ENCODE data around the gene SCAPER.
"Not testable (repeated sequence)": the region's sequence is repeated elsewhere in the genome, so short reads cannot be mapped to it uniquely, and the experiment has no call there.

The SCAPER gene

DNA sequence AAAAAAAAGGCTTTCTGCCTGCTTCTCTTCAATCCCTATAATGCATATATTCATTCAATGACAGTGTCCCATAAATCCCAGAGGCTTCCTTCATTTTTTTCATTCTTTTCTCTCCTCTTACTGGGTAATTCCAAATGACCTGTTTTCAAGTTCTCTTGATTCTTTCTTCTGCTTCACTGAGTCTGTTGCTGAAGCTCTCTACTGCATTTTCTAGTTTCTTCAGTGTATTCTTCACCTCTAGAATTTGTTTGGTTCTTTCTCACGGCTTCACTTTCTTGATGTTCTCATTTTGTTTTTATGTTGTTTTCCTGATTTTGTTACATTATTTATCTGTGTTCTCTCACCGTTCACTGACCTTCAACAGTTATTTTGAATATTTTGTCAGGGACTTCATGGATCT is 141.6 kb downstream of the SCAPER start:
- no peak for DNase-seq

DNA sequence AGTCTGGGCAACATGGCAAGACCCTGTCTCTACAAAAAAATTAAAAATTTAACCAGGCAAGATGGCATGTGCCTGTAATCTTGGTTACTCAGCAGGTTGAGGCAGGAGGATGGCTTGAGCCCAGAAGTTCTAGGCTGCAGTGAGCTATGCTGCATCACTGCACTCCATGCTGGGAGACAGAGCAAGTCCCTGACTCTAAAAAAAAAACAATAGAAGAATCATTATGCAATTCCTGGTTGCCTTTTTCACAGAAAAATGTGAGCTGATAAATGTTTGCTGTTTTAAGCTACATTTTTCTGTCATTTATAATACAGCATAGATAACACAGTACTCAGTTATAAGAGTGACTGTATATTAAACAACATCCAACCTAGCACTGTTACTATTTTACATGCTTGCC is 148.8 kb downstream of the SCAPER start:
- DNase-seq = no peak

DNA sequence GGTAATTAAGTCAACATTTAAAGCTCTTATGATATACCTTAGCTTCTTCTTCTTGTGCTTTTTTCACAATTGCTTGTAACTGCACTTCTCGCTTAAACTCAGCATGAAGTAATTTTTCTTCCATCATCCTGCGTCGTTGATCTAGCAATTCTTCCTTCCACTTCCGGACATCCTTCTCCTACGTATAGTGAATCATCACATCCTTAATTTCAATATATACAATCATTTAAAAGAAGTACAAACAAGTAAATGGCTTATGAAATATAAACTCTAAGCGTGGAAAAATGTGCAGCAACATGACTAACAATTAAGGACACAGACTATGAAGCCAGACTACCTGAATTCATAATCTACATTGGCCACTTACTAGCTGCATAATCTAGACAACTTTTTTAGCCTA is 151.4 kb downstream of the SCAPER start:
- no peak for DNase-seq

DNA sequence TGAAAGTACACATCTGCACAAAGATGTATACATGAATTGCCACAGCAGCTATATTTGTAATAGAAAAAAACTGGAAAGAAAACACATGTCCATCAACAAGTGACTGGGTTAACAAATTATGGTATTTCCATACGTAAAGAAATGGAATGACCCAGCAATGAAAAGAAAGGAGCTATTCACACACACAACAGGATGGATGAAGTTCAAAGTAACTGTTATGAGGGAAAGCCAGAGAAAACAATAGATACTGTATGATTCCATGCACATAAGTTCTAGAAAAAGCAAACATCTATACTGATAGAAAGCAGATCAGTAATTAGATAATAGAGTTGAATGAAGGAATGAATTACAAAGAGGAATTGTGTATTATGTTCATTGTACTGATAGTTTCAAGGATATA is 152.0 kb downstream of the SCAPER start:
- no peak for DNase-seq

DNA sequence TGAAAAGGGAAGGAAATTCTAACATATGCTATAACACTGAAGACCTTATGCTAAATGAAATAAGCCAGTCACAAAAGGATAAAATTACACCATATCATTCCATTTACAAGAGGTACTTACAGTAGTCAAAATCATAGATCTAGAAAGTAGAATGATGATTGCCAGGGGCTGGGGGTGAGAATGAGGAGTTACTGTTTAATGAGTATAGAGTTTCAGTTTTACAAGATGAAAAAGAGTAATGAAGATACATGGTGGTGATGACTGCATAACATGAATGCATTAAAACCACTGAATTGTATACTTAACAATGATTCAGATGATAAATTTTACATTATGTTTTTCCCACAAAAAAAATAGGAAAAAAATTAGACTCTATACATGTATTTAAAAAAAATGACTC is 152.6 kb downstream of the SCAPER start:
- DNase-seq = peak in 1 of 5 experiments; percentile 29

DNA sequence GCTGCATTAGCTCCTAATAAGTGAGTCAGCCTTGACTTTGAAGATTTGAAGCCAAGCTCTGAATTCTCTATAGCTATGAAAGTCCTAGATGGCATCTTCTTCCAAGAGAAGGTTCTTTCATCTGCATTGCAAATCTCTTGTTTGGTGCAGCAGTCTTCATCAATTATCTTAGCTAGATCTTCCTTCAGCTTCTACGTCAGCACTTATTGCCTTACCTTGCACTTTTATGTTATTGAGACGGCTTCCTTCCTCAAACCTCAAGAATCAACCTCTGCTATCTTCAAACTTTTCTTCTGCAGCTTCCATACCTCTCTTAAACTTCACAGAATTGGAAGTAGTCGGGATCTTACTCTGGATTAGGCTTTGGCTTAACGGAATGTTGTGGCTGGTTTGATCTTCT is 167.6 kb downstream of the SCAPER start:
- peak in 1 of 5 experiments; percentile 59 for DNase-seq

DNA sequence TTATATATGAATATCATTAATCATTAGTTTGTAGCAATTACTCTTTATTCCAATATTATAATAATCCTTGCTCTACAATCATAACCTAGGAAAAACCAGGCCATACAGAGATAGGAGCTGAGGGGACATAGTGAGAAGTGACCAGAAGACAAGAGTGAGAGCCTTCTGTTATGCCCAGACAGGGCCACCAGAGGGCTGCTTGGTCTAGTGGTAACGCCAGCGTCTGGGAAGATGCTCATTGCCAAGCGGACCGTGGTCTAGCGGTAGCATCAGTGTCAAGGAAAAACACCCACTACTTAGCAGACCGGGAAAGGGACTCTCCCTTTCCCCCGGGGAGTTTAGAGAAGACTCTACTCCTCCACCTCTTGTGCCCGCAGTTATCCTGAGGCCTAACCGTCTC is 172.8 kb downstream of the SCAPER start:
- DNase-seq = not testable (repeated sequence)

DNA sequence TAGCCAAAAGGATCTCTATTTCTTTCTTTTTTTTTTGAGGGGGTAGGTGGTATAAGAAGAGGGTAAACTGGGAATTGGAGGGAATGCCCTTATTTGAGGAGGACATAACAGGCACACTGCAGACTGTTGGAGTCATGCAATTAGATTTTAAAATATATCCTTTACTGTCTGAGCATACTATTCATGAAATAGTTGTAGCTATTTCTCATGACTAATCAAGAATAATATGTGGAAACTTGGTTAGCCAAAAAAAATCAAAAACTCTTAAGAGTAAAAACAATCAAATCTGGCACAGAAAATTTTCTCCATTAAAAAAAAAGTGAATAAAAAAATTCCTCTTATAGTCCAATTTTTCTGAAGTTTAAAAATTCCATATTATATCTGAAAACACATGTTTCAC is 174.9 kb downstream of the SCAPER start:
- DNase-seq = no peak

DNA sequence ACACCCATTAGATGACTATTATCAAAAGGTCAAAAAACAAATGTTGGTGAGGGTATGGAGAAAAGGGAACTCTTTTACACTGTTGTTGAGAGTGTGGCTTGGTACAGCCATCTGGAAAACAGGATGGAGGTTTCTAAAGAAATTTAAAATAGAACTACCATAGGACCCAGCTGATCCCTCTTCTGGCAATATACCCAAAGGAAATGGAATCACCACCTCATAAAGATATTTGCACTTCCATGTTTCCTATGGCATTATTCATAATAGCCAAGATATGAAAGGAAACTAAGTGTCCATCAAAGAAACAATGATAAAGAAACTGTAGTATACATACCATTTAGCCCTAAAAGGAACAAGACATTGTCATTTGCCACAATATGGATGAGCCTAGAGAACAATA is 186.3 kb downstream of the SCAPER start:
- DNase-seq = no peak

DNA sequence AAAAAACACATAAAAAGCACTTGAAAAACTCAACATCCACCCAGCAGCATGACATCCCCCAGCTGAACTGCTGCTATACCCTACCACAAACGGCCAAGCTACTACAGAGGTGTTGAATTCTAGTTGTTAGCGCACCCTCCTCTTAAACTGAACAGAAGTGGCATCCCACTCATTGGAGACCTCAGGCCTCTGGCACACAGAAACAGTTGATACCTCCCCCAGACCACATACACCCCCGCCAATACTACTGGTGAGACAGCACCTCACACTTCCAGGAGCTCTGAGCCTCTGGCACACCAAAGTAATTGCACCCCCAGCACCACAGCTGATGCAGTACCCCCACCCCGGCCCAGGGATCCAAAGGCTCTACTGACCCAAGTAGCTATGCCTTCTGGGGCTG is 190.2 kb downstream of the SCAPER start:
- DNase-seq = no peak

DNA sequence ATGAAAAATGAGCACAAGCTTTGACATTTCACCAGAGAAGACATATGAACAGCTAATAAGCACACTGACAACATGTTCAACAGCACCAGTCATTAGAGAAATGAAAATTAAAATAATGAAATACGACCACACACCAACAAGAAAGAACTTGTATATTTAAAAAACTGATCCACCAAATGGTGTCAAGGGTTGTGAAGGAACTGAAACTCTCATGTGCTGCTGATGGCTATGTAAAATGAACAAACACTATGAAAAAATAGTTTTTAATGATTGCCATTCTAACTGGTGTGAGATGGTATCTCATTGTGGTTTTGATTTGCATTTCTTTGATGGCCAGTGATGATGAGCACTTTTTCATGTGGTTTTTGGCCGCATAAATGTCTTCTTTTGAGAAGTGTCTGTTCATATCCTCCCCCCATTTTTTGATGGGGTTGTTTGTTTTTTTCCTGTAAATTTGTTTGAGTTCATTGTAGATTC is 193.8 kb downstream of the SCAPER start:
- peak in 1 of 5 experiments; percentile 15 for DNase-seq

DNA sequence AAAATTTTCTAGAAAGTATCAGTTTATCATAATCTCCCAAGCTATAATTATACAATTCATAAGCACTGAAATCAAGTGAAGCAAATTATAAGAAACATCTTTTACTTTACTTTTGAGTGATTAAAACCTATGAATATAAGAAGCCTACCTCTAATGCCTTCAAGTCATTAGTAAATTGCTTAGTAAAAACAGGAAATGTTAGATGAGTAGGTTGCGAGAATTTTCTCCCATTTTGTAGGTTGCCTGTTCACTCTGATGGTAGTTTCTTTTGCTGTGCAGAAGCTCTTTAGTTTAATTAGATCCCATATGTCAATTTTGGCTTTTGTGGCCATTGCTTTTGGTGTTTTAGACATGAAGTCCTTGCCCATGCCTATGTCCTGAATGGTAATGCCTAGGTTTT is 201.1 kb downstream of the SCAPER start:
- peak in 1 of 5 experiments; percentile 17 for DNase-seq

DNA sequence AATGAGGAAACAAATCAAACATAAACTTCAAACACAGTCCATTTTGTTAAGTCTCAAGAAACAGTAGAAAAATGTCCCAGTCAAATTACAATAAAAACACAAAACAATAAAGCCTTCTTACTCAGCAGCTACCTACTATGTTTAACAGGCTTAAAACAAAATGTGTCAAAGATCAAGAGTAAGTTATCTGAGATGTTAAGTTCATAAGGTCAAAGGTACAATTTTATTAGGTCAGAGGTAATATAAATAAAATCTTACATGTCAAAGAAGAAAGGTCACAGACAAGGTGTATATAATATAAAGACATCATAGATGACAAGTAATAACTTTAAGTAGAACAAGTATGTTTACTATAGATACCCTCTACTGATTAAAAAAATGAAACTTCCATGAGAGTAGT is 208.3 kb downstream of the SCAPER start:
- DNase-seq = no peak

DNA sequence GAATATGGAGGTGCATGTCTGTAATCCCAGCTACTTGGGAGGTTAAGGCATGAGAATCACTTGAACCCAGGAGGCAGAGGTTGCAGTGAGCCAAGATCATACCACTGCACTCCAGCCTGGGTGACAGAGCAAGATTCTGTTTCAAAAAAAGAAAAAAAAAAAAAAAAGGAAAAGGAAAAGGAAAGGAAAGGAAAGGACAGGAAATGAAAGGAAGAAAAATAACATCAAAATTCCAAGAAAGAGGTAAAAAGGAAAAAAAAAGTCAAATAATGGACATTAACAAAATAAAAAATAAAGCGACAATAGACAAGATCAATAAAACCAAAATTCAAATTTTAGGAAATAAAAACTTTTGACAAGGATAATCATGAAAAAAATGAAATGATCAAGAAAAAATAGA is 212.6 kb downstream of the SCAPER start:
- DNase-seq = not testable (repeated sequence)

DNA sequence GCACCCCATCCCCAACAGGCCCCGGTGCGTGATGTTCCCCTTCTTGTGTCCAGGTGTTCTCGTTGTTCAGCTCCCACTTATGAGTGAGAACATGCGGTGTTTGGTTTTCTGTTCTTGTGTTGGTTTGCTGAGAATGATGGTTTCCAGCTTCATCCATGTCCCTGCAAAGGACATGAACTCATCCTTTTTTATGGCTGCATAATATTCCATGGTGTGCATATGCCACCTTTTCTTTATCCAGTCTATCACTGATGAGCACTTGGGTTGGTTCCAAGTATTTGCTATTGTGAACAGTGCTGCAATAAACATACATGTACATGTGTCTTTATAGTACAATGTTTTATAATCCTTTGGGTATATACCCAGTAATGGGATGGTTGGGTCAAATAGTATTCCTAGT is 217.5 kb downstream of the SCAPER start:
- not testable (repeated sequence) for DNase-seq

DNA sequence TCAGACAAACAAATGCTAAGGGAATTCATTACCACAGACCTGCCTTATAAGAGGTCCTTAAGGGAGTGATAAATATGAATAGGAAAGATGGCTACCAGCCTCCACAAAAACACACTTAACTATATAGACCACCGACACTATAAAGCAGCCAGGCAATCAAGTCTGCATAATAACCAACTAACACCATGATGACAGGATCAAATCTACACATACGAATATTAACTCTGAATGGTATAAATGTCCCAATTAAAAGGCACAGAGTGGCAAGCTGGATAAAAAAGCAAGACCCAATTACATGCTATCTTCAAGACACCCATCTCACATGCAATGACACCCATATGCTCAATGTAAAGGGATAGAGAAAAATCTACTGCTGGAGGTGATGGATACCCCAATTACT is 221.1 kb downstream of the SCAPER start:
- no peak for DNase-seq

DNA sequence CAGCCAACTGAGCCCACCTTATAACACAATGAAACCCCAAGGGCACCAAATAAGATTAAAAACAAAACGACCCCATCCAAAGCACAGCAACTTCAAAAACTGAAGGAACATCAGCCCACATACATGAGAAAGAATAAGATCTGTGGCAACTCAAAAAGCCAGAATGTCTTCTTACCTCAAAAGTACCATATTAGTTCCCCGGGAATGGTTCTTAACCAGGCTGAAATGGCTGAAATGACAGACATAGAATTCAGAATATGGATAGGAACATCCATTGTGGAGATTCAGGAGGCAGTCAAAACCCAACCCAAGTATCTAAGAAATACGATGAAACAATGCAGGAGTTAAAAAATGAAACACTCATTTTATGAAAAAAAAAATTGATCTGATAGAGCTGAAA is 222.3 kb downstream of the SCAPER start:
- DNase-seq = no peak

DNA sequence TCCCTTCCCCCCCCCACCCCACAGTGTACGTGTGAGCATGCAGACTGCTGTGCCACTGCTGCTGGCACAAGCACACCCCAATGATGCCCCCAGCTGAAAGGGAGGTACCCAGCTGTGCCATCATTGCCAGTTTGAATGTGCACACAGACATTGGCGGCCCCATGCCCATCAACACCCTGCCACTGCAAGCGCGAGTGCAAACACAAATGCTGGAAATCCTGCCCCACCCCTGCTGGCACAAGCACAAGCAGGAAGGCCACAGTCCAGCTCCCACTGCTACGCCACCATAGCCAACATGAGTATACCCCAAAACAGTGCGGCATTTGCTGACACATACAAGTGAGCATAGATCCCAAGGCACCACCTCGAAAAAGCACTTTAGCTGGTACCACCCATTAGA is 222.9 kb downstream of the SCAPER start:
- DNase-seq = no peak

DNA sequence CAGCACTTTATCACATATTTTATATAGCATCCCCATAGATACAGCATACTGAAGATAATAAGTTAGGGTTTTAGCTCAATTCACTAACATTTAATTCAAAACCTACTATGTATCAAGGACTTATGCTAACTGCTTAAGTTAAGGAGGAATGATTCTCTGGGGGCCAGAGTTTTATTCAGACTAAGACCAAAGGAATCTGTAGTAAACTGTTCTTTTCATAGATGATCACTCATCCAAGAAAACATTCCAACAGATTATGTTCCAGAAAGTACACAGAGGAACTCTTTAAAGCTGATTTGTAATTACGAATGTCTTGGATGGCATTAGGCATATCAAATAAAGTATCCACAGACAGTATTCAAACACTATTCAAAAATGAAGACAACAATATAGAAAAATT is 226.4 kb downstream of the SCAPER start:
- no peak for DNase-seq

DNA sequence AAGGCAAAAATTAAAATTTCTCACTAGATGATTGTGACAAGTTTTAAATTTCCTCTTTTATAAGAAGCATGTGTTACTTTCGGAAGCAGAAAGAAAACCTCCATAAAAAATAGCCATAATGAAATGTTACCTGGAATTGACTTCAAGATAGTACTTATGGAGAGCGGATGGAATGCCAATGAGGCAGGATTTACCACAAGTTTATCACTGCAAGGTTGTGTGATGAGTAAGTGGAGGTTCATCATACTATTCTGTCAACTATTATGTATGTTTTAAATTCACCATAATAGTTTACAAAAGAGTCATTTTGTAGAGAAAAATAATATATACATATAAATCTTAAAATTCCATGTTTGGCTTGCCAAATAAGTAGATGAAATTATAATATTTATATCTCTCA is 230.3 kb downstream of the SCAPER start:
- no peak for DNase-seq

DNA sequence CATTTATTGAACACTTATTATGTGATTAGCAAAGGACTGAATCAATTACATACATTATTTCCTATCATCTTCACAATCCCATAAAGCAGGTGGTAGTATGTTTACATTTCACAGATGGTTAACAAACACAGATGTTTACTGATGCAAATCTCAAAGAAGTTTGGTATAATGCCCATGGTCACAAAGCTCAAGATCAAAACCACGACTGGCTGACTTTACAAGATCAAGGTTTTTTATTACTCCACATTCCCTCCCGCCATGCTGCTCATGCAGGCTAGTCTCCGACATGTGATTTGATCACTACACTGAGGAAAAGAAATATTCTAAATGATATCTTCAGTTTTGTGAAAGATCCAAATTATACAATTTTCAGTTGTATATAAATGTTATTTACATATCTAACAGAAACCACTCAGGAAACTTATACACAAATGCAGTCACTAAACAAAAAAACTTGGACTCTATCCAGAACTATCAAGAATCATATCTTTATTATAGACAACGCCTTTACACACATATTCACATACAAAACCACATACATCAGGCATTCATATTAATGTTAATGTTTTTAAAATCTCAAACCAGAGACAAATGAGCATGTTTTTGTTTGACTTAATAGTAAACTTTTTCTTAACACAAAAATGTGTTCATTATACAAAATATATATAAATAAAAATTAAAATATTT is 235.5 kb downstream of the SCAPER start:
- no peak for DNase-seq

DNA sequence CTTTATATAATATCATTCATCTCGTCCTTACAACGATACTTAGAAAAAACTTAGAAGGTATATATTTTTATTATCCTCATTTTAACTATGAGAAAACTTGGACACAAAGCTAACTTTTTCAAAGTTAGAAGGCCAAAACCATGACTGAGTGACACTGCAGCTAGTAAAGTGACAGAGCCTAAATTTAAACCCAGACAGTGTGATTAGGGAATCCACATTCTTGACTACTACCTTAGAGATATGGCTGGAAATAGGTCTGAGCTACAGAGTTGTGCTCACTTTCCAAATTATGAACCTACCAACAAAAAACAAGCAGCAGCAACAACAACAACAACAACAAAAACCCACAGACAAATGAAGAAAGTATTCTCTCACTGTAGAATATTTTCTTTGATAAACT is 236.2 kb downstream of the SCAPER start:
- DNase-seq = no peak

DNA sequence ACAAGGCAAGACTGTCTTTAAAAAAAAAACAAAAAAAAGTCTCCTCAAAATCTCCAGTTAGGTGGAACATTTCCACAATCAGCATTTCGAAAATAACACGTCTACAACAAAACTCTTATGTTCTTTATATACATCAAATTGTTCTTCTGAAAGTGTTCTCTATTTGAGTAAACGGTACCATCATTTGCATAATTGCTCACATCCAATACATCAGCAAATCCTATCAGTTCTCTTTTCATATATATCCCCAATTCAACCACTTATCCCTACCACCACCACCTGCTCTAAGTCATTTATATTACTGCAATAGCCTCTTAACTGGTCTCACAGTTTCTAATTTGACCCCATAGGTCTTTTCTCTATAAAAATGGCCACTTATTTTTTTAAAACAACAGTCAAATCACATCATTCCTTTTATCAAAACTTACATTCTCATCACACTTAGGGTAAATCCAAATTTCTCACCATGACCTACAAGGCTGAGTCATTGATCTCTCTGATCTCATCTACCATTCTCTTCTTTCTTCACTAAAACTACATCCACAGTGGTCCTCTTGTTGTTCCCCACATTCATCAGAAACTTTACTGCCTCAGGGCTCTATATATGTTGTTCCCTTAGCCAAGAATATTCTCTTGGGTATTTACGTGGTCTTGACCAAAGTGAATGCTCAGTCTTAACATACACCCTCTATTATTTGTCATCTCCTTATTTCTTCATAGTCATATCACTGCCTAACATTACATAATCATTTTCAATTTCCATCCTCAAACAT is 237.0 kb downstream of the SCAPER start:
- DNase-seq = no peak

DNA sequence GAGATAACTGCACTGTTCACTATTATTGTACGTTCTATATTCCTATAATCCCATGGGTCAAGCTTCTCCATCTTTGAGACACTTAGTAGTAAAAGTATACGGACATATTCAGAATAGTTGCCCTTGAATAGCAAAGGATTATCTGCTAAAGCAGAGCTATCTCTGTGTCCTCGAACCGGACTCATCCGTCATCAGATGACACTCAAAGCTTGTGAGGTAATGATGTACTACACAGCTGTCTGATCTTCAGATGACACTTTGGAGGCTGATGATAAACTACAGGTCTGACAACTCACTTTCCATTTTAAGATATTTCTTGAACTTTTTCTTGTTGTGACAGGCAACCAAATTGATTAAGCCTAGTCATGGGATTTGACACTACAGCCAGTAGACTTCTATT is 240.2 kb downstream of the SCAPER start:
- DNase-seq = no peak
